GM18858 (cell line): Measurements from ENCODE around the gene IRX3.

Experiments
- ATAC-seq: cut with Tn5 transposase; IDR thresholded peaks from one replicate; pipeline ENCODE4 v1.9.1; 2021; ENCODE audit not compliant: unreplicated experiment

The IRX3 gene

DNA sequence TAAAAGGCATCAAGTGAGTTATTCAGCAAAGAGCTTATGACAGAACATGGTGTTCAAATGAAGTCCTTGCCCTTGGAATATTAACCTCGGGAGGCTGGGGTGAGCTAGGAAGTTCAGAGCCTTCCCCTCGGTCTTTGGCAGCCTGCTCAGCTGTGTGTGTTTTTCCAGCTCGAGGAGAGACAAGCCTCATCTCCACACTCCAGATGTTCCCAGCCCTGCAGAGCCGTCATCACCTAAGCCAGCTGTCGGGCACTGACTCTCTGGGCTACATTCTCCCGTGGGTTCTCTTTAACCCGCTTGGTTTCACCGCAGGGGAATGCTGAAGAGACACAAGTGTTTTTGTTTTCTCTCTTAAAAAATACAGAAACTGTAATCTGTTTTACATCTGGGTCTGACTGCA is 47.1 kb downstream of the IRX3 start:
- no peak for ATAC-seq

DNA sequence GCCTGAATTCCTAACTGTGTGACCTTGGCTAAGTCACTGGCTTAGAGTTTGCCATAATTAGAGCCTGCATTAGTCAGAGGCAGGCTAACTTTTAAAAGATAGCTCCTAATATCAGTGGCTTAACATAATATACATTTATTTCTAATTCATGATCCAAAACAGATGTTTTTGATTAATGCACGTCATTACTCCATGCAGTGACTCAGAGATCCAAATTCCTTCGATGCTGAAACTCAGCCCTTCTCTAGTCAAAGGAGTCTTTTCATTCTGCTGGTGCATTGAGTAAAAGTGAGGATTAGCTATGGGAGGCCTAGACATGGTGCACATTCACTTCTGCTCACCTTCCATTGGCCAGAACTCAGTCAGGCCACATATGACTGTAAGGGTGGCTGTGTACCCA is 49.8 kb downstream of the IRX3 start:
- no peak for ATAC-seq

DNA sequence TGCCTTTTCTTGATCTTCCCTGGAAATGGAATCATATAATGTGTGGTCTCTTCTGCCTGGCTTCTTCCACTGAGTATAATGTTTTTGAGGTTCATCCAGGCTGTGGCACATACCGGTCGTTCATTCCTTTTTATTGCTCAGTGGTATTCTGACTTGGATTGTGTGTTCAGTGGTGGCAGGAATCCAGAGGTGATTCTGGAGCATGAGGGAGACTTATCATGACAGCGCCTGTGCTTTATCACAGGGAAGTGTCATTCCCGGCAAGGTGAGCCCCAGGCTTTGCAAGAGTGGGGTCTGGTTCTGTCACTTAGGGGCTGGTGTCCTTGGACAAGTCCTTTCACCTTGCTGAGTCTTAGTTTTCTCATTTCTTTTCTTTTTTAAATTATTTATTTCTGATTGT is 53.0 kb downstream of the IRX3 start:
- ATAC-seq = no peak
